Left cardiac atrium (tissue), 4 donors: ENCODE results near the gene FCRLB. TPM values are rescaled to one million over a fixed set of nuclear protein-coding genes. Genes with fewer than 3 reads are reported as not detected.
A peak's percentile ranks its signal among the peaks of the same experiment; 100 is the strongest.
"Not testable (repeated sequence)": the region's sequence is repeated elsewhere in the genome, so short reads cannot be mapped to it uniquely, and the experiment has no call there.

ENCODE experiments used
- ATAC-seq, 2 donors: fragments of 200-7000 bp; cut with Tn5 transposase; one replicate each; pipeline ENCODE4 v1.9.1; 2020; ENCODE audit warnings: mild to moderate bottlenecking in 2 of 2, moderate library complexity in 2 of 2
- DNase-seq: peaks from one replicate; pipeline ENCODE4 v3.0.0-alpha.2; 2020
- intact Hi-C, 2 donors: fragments of 100-400 bp; cut with DNase I; formaldehyde crosslinking; loops; one replicate each; pipeline versions ENCODE4 v1.14.1 to v1.15.1; 2022 to 2023
- total RNA-seq, 2 donors: library from RNA; stranded (reverse); fragmentation: NEBNext Ultra II Directional; extraction: Animal tissue kit (Norgen Biotek cat#: 25700); gene quantifications; one replicate each; pipeline ENCODE4 v1.2.1, GENCODE V29; 2021
- donor health status: DM: no; HTN: yes; CAD: no.
- donor health status: DM: no; HTN: yes; CAD: no; lungs with severe emphysema.
- donor health status: DM: yes; HTN: yes; CAD: no.
- donor health status: Dilated cardiomyopathy.

Gene FCRLB
- total RNA-seq, 2 donors from 2014 or later, result 0.24 to 0.77 TPM

DNA sequence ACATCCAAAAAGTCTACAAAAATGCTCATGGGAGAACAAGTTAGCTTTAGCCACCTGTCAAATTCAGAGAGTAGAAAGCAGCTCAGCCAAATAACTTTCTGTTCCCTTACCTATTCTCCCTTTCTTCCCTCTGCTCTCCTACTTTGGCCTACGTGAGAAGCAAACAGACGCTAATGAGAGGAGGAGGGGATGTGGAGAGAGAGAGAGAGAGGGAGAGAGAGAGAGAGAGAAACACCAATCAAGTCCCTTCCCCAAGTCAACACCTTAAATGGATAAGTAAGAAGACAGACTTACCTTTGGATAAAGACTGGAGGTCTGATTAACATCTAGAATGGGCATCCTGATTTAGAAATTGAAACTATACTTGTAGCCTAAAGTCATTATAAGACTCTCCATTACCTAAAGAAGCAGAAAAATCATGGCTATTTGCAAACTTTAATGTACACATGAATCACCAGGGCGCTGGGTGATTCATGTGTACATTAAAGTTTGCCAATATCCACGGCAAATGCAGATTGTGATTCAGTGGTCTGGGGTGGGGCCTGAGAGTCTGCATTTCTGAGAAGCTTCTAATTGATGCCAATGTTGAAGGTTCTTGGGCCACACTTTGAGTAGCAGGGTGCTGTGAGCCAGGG is 15.1 kb downstream of the FCRLB start:
- no peak for ATAC-seq
- intact Hi-C loops, result no loop called here
- no peak for DNase-seq

DNA sequence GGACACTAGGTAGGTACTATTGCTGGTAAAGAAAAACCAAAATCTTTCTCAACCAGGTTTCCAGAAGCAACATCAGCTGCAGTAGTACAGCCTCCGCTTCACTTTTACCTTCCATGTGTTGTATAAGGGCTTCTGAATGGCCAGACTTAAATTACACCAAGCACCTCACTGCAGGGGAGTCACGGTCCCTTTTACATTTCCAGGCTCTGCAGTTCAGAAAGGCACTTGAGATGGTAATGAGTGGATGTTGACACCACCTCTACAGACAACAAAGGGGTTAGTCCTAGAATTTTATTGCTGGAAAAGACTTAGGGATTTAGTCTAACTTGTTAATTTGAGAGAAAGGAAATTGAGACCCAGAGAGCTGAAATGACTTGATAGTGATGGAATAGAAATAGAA is 16.3 kb downstream of the FCRLB start:
- intact Hi-C loops, result no loop called here
- no peak for DNase-seq
- no peak for ATAC-seq

DNA sequence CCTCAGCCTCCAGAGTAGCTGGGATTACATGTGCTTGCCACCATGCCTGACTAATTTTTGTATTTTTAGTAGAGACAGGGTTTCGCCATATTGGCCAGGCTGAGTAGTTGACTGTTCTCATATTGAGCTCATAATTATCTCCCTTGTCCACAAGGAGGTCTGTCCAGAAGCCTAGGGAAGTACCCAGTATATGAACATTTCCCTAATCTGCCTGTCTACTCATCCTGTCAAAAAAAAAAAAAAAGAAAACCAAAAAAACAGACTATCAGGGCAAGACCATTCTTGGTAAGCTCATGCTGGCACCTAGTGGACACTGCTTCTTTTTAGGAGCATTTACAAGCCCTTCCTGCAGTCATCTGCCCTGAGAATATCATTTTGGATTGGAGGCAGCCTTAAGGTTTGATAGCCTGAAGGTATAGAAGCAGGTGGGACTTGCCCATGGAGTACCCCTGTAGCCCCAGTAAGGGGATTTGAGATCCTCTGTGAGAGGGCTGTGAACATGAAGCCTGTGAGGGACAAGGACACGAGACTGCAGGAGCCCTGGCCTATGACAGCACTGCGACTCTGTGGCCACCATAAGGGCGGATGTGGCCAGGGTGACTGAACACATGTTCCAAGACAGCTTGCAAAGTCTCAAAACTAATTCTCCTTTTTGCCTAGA is 17.4 kb downstream of the FCRLB start:
- ATAC-seq, result peak; percentile 82

DNA sequence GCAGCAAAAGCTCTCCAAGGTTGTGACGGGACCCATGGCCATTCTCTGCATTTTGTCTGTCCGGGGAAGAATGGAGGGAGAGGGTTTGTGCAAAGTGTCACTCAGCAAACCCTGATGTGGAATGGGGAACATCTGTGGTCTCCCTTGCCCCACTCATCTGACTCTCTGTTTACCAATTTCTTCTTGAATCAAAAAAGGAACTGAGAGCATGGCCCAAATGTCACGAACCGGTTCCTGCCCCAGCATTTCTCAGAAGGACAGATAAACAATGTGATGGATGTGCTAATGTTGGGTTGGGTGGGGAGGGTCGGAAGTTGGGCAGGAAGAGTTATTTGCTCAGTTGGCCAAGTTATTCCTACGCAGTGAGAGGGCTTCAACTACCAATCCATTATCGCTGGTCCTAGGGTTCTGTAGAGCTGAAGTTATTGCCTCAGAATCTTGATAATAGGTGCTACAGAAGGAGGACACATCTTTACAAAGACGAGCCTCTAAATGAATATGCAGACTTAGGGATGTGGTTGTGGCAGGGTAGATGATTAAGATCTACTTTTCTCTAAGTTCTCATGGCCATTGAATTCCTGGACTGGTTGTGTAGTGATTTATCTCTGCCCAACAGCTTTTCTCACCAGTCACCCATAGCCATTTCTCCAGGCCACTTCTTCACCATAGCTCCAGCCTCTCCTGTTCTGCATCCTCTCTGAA is 18.7 kb downstream of the FCRLB start:
- intact Hi-C loops, result loop anchor here in 1 of 2 donors (5.0 to 10.0 kb wide), 3 partner anchors 93 to 255 kb away; no protein-coding TSS in a partner anchor
- ATAC-seq, result peak; percentile 38 to 39
- DNase-seq, result peak; percentile 23

More for the DNA sequence above, 17.4 kb downstream of the FCRLB start:
- intact Hi-C loops, result no loop called here
- DNase-seq, result peak; percentile 47

DNA sequence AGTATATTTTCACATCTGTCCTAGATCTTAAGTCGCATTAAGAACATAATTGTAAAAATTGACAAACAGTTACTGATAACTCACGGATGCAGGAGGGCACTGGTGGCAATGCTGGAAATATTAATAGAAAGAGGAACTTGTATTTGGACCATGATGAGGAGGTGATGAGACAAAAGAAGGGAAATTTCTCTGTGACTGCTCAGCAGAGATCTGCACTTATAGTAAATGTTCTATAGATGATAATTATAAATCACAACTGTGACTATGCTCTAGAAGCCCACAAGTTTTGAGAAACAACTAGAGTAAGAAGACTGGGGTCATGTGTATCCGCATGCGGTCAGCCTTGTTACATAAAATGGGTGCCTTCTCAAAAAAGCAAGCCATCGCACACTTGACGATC is 19.6 kb downstream of the FCRLB start:
- intact Hi-C loops, result loop anchor here in 1 of 2 donors (5.0 to 10.0 kb wide), 3 partner anchors 94 to 256 kb away; no protein-coding TSS in a partner anchor
- DNase-seq (no peak), ATAC-seq (no peak)

DNA sequence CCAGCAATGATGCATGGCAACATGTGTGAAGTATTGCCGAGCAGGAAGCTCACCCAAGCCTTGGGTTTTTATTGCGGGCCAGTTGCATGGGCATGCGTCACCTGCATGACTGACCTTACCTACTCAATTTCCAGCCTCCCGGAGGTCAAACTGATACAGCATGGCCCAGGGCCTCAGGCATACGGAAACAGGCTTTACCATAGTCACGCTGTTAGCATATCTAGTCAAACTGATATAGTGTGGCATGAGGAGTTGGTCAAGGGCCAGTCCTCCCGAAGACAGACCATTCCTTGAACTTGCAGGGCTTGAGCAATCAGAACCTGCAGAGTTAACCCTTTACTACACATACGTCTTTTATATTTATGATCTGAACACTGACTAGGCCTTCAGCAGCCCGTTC is 21.9 kb downstream of the FCRLB start:
- DNase-seq, result no peak
- no peak for ATAC-seq
- intact Hi-C loops, result loop anchor here in 1 of 2 donors (5.0 to 10.0 kb wide), 3 partner anchors 96 to 258 kb away; no protein-coding TSS in a partner anchor

DNA sequence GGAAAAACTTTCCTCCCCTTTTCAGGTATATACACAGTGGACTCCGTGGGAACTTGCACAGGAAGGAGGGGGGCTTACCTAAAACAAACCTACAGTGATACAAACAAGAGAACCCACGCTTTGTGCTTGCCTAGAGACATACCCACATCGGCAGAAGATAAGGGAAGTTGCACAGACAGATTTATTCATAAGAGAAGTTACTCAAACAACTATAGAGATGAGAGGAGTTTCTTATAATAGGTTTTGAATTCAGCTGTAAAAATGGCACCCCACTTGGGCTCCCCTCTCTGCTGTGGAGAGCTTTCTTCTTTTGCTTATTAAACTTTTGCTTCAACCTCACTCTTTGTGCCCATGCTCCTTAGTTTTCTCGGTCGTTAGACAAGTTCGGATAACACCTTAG is 26.5 kb downstream of the FCRLB start:
- DNase-seq, result no peak
- intact Hi-C loops, result loop anchor here in 1 of 2 donors (10.0 kb wide), 2 partner anchors 183 to 263 kb away; no protein-coding TSS in a partner anchor
- ATAC-seq, result no peak

DNA sequence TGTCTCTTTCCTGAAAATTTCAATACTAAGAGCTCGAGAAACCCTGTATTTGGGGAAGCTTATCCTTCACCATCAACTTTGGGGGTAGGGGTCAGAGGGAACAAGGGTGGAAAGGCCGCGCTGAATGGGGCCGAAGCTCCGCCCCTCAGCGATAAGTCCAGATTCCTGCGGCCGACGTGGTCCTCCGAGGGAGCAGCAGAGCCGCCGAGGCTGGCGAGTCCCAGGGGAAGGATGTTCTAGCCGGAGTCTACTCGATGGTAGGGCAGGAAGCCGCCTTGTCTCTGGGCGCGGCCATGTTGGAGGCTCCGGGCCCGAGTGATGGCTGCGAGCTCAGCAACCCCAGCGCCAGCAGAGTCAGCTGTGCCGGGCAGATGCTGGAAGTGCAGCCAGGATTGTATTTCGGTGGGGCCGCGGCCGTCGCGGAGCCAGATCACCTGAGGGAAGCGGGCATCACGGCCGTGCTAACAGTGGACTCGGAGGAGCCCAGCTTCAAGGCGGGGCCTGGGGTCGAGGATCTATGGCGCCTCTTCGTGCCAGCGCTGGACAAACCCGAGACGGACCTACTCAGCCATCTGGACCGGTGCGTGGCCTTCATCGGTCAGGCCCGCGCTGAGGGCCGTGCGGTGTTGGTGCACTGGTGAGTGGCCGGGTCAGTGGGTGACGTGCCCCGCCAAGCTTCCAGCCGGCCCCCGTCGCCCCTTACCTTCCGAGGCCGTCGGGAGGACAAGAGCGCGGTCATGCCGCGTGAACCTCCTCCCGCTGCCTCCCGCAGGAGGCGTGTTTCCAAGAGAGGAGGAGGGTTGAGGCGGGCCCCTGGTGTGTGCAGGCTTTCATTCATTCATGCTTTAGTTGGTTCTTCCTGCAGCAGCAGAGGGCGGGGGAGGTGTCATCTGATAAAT is 28.4 kb downstream of the FCRLB start, which contains the start of gene DUSP12:
Gene DUSP12, plus strand, starts transcription at position 278 of the 899 bp plus-strand sequence. Its CDS starts 16 bp downstream, at position 294.
- ATAC-seq (peak; percentile 99), DNase-seq (peak; percentile 96)
- intact Hi-C loops, result loop anchor here in 1 of 2 donors (10.0 kb wide), 2 partner anchors 185 to 265 kb away; no protein-coding TSS in a partner anchor

DNA sequence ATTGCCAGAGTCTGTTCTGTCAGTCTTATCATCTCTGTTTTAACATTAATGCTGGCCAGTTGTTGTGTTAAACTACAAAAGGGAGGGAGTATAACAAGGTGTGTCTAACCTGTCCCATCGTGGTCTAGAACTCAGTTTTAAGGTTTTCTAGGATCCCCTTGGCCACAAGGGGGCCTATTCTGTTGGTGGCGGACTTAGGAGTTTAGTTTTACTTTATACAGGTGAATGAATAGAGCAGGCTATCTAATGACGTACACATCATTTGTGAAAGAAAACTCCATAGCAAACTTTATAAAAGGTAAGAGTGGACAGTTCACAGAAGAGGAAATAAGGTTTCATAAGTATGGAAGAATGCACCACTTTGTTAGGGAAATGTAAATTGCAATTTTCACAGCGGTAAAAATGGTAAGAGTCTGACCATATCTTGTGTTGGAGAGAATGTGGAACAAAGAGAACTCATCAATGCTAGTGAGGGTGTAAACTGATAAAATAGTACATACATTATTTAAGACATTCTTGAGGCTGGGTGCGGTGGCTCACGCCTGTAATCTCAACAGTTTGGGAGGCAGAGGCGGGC is 42.3 kb downstream of the FCRLB start:
- ATAC-seq, result no peak
- DNase-seq, result no peak
- intact Hi-C loops, result no loop called here

DNA sequence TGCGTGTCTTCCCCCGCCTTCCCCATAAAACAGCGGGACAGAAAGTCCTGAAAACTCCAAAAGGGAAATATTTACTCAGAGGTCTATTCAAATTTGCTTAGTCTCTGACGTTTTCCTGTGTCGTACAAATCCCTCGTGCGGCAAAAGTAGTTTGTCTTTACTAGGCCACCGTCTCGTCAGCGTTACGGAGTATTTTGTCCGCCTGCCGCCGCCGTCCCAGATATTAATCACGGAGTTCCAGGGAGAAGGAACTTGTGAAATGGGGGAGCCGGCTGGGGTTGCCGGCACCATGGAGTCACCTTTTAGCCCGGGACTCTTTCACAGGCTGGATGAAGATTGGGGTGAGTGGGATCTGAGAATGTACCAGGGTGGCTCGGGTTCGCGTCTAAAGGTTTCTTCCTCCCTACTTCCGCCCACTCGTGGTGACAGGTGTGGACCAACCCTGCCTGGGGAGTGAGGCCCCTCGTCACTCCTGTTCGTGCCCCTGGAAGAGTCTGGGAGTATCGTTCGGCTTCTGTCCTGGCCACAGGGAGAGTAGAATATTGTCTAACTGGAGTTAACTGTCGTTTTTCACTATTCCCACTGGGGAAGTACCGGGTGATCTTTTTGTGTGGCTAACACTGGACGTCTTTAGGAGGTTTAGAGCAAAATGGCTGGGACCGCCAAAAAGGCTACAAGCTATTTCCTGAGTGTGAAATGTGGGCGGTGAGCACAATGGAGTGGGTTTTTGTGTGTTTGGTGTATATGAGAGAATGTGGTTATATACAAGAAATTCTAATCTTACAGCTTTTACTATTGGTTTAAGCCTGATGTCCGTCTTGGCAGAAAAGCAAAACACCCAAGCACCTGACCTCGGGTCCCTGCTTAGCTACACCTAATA is 45.0 kb downstream of the FCRLB start, which contains the start of gene ATF6:
Gene ATF6, plus strand, starts transcription at position 219 of the 880 bp plus-strand sequence. Its CDS starts 41 bp downstream, at position 260.
- peak; percentile 90 for DNase-seq
- intact Hi-C loops, result no loop called here
- peak; percentile 92 to 94 for ATAC-seq

DNA sequence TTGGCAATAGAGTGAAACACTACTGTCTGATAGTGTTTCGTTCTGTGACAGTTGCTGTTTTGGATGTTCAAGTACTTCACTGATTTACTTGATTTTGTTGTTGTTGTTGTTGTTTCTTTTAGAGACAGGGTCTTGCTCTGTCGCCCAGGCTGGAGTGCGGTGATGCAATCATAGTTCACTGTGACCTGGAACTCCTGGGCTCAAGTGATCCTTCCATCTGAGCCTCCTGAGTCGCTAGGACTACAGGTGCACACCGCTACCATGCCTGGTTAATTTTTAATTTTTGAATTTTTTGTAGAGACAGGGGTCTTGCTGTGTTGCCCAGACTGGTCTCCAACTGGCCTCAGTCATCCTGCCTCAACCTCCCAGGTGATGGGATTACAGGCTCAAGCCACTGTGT is 47.1 kb downstream of the FCRLB start:
- DNase-seq (no peak), ATAC-seq (no peak)
- intact Hi-C loops, result no loop called here

DNA sequence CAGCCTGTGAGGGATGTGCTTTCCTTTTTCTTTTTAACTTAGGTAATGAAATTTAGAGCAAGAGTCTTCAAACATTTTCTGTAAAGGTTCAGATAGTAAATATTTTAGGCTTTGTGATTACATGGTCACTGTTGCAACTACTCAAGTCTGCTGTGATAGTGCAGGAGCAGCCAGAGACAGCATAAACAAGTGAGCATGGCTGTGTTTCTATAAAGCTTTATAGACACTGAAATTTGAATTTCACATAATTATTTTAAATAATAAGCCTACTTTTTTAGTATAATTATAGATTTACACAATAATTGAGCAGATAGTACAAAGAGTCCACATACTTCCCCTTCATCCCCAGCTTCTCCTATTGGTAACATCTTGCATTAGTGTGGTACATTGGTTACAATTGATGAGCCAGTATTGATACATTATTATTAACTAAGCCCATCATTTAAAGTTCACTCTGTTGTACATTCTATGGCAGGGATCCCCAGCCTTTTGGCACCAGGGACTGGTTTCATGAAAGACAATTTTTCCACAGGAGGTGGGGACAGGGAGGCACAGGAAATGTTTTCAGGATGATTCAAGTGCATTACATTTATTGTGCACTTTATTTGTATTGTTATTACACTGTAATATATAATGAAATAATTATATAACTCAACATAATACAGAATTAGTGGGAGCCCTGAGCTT is 47.8 kb downstream of the FCRLB start:
- no peak for DNase-seq
- ATAC-seq, result no peak
- intact Hi-C loops, result no loop called here

DNA sequence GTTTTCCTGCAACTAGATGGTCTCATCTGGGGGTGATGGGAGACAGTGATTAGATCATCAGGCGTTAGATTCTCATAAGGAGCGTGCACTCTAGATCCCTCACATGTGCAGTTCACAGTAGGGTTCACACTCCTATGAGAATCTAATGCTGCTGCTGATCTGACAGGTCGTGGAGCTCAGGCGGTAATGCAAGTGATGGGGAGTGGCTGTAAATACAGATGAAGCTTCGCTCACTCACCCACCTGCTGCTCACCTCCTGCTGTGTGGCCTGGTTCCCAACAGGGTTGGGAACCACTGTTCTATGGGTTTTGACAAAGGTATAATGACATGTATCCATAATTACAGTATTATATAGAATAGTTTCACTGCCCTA is 48.3 kb downstream of the FCRLB start:
- DNase-seq, intact Hi-C loops, ATAC-seq: not testable (repeated sequence)

DNA sequence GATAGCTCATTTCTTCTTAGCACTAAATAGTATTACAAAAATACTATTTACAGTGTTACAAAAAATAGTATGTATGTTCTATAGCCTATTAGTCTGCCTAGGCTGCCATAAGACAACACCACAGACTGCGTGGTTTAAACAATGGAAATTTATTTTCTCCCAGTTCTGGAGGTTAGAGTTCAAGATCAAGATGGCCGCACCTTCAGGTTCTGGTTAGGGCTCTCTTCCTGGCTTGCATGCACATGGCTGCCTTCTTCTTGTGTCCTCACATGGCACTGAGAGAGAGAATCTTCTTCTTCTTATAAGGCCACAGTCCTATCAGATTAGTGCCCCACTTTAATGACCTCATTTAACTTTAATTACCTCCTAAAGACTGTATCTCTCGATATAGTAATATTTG is 48.9 kb downstream of the FCRLB start:
- DNase-seq (no peak), ATAC-seq (no peak)
- intact Hi-C loops, result no loop called here

DNA sequence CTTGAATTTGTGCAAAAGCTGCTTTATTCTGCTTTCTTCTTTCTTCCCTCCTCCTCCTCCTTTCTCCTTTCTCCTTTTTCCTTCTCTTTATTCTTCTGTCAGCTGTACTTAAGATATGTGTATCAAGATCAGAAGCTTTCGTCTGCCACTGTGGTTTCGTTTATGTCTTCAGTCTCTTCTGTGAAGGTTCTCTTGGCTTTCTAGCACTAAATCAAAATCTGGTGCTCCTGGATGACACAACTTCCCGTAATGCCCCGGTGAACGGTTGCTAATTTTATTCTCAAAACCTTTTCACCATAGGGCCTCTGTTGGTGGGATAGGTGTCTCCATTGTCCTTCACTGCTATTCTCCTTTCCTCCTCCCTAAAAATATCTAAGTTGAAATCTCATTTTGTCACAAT is 49.8 kb downstream of the FCRLB start:
- intact Hi-C loops, result no loop called here
- no peak for DNase-seq

DNA sequence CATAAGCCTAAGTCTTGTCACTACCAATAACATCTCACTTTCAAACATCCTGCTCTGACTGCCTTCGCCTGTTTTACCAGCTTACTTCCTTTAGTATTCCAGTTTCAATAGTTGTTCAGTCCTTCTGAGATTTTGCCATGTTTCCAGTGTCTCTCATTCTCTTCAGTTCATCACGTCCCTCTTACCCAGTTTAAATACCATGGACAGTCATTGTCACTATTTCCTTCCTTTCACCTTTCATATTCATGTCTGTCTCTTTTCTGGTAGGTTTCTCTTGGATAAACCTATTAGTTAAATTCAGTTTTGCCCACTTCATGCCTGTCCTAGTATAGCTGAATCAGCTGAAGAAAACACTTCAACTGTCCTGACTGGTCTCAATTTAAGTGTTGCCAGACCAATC is 50.6 kb downstream of the FCRLB start:
- intact Hi-C loops, result no loop called here
- no peak for ATAC-seq
- no peak for DNase-seq

More for the DNA sequence above, 49.8 kb downstream of the FCRLB start:
- ATAC-seq, result no peak

DNA sequence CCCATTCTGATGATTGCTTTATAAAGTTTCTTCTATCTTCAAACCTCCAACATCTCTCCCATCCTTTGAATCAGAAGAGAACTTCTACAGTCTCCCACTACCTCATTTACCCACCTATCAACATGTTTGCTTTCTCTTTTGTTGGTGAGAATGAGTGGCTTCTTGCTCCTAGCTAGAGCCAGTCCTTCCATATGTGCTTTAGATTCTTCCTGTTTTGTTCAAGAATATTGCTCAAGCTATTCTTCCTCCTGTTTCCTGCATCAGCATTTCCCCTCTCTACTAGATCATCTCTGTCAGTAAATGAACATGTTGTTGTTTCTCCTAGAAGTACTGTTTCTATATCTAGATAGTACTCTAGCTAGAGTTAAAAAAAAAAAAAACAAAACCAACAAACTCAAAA is 51.1 kb downstream of the FCRLB start:
- intact Hi-C loops, result no loop called here
- DNase-seq (no peak), ATAC-seq (peak; percentile 30 to 66)
